CD4-positive, alpha-beta T cell treated with Interferon gamma for 1 hour (primary cell): ENCODE measurements around the gene SRMS.
A peak's percentile ranks its signal among the peaks of the same experiment; 100 is the strongest.

Experiments
- DNase-seq: peaks from one replicate; pipeline ENCODE4 v3.0.0-alpha.2; 2020

SRMS gene

DNA sequence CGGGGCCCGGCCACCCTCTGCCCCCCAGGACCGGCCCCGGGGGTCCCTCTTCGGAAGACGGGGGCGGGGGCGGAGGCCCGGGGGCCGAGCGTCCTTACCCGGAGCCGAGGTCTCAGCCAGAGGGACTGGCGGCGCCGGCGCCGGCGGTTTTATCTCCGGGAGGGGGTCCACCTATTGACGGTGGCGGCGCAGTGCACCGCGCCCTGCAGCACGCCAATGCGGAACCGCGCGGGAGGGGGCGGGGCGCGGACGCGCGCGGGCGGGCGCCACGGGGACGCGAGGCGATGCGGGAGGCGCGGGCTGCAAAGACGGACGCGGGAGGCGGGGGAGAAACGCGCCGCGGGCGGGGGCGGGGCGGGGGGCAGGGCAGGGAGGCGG, 48.6 kb downstream of the SRMS start, which contains the start of gene EEF1A2:
TSS of gene EEF1A2 (minus strand) at position 124 of the 378 bp plus-strand sequence. CDS start 1,320 bp downstream, outside the sequence.
- DNase-seq: peak; percentile 60

GRCh38 chr20:63497946-63498935, 49.3 kb downstream of the SRMS start:
- peak; percentile 6 for DNase-seq

- no peak for DNase-seq
These were observed 50.2 kb downstream of the SRMS start for GRCh38 chr20:63497138-63497945.

- no peak for DNase-seq
These were observed 50.9 kb downstream of the SRMS start for GRCh38 chr20:63496596-63497120.

DNA sequence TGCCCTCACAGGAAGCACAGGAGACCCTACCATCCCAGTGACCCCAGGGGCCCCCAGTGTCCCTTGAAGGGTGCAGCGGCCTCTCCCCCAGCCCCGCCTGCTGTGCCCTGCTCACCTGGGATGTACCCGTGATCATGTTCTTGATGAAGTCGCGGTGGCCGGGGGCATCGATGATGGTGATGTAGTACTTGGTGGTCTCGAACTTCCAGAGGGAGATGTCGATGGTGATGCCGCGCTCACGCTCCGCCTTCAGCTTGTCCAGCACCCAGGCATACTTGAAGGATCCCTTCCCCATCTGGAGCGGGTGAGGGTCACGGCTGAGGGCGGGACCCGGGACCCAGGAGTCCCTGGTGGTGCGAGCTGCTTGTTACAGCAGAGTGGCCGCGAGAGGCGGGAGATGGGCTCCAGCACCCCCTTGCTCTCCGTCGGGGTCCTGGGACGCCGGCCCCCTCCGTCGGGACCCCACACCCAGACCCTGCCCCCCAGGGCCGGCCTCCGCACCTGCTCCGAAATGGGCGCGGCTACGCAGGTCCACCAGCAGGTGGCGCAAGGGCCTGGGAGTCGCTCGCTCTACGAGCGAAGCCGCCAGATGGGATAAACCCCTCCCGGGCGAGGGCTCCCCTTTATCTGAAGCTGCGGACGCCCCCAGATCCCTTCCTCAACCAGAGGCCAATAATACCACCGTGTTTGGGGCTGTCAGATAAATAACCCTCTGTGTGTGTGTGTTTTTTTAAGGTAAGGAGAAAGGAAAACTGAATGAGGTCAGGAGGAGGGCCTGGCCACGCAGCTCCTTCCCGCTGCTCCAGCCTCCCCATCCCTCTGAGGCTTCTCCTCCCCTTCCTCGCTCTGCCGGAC, 51.6 kb downstream of the SRMS start:
- DNase-seq: peak; percentile 71

DNA sequence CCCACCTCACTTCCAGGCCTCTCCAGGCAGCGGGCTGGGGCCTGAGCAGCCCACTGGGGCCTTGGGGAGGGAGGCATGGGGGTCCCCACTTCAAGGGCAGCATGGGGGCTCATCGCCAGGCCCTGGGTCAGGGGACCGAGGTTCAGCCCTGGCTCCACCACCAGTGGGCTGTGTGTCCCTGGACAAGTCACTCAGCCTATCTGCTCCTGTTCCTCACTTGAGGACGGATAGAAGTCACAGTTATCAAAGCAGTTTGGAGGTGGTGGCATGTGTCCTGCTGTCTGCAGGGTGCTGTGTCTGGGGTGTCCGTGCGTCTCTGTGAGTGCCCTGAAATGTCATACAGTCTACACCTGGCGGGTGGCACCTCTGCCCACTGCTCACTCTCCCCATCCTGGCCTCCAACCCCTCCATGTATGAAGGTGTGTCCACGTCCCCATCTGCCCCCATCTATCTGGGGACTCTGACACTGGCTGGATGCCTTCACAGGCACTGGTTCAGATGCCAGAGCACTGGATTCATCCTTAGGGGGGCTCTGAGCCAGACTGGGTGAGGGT, 52.3 kb downstream of the SRMS start:
- DNase-seq: no peak

DNA sequence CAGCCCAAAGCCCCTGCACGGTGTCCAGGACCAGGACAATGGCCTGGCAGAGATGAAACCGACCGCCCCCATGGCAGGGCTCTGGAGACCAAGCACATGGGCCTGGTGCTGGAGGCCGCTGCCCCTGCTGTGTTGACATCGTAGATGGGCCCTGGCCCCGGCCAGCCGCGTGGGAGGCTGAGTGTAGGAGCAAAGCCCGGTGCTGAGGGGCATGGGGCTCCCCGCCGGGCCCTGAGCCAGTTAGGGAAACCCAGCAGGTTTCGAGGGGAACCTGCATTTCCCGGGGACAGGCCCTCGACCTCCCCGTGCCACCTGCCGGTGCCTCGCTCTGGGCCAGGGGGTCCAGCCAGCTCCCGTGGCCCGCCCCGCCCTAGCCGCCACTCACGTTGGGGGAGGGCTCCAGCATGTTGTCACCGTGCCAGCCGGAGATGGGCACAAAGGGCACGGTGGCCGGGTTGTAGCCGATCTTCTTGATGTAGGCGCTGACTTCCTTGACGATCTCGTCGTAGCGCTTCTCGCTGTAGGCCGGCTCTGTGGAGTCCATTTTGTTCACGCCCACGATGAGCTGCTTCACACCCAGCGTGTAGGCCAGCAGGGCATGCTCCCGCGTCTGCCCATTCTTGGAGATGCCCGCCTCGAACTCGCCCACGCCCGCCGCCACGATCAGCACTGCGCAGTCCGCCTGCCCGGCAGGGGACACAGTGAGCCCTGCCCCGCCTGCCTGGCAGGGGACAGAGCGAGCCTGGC, 53.0 kb downstream of the SRMS start:
- DNase-seq: no peak

GRCh38 chr20:63494084-63494419, 53.5 kb downstream of the SRMS start:
- no peak for DNase-seq

GRCh38 chr20:63493563-63494020, 54.0 kb downstream of the SRMS start:
- DNase-seq: no peak

DNA sequence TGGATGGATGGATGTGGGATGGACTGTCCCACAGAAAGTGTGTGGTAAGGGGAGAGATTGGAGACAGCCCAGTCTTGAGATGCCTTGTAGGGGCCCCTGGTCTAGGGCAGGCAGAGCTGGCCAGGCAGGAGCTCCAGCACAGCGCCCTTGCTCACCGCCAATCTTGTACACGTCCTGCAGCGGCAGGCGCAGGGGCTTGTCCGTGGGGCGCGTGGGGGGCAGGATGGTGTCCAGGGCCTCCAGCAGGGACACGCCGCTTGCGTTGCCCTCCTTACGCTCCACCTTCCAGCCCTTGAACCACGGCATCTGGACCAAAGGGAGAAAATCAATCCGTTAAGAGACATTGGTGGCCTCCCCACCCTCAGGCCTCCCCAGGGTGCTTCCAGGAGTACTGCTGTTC, 54.6 kb downstream of the SRMS start:
- no peak for DNase-seq

DNA sequence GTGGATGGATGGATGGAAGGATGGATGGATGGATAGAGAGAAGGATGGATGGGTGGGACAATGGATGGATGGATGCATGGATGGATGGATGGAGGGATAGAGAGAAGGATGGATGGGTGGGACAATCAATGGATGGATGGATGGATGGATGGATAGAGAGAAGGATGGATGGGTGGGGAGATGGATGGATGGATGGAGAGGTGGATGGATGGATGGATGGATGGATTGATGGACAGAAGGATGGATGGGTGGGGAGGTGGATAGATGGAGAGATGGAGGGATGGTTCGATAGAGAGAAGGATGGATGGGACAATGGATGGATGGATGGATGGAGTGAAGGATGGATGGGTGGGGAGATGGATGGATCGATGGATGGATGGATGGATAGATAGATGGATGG, 55.0 kb downstream of the SRMS start:
- no peak for DNase-seq

GRCh38 chr20:63491635-63492230, 55.8 kb downstream of the SRMS start:
- no peak for DNase-seq

GRCh38 chr20:63491078-63491477, 56.5 kb downstream of the SRMS start:
- no peak for DNase-seq
